GM13976 (cell line): ENCODE results near the gene GRIA2.

Experiments
- DNase-seq: peaks from one replicate; pipeline ENCODE4 v3.0.0; 2012; ENCODE audit warnings: low spot score
- in situ Hi-C: fragments of 300-500 bp; cut with MboI; formaldehyde crosslinking; loops from one replicate; pipeline ENCODE4 v1.12.0; 2022; ENCODE audit warnings: low sequenced_read_pairs, mixed read lengths, inconsistent platforms; ENCODE audit not compliant: unreplicated experiment
- TF ChIP-seq, protein P1 (sequence below): IDR thresholded peaks from 2 replicates; pipeline ENCODE4 v1.5.1; 2012; ENCODE audit warnings: borderline replicate concordance, mild to moderate bottlenecking; ENCODE audit not compliant: insufficient read depth; ENCODE audit errors: extremely low read depth, missing control alignments, control extremely low read depth

Gene GRIA2

DNA sequence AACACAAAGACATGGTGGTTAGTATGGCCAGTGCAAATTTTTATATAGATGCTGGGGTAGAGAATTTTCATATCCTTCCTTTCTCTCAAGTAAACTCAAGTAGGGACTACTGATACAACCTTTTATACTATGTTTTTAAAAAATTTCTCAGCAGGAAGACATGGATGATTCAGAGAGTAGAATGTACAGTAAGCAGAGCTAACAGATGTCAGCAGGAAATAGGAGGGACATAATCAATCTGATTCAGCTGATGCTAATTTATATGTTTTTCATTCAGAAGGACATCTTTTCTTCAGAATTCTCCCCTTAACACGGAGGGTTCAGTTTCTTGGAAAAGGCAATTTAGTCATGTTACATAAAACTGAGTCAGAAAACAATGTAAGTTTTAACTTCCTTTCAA is 95.4 kb downstream of the GRIA2 start:
- in situ Hi-C loops, result no loop called here
- TF ChIP-seq, protein P1, sequence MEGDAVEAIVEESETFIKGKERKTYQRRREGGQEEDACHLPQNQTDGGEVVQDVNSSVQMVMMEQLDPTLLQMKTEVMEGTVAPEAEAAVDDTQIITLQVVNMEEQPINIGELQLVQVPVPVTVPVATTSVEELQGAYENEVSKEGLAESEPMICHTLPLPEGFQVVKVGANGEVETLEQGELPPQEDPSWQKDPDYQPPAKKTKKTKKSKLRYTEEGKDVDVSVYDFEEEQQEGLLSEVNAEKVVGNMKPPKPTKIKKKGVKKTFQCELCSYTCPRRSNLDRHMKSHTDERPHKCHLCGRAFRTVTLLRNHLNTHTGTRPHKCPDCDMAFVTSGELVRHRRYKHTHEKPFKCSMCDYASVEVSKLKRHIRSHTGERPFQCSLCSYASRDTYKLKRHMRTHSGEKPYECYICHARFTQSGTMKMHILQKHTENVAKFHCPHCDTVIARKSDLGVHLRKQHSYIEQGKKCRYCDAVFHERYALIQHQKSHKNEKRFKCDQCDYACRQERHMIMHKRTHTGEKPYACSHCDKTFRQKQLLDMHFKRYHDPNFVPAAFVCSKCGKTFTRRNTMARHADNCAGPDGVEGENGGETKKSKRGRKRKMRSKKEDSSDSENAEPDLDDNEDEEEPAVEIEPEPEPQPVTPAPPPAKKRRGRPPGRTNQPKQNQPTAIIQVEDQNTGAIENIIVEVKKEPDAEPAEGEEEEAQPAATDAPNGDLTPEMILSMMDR, result no peak
- DNase-seq, result no peak

DNA sequence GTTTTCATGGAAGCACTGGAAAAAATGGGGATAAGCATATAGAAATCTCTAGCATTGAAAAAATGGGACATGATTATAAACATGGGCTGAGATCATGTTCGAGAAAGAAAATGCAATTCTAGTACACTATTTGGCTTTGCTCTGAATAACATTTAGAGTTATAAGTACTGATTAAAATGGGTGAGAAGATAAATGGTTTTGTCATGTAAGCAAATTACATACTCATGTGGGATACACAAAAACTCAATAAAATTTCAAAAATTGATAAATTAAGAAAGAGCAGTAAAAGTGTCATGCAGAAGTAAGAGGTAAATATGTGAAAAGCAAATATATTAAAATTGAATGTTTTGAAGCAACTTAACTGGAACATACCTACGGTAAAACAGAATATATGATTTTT is 99.6 kb downstream of the GRIA2 start:
- in situ Hi-C loops, result no loop called here
- no peak for DNase-seq

DNA sequence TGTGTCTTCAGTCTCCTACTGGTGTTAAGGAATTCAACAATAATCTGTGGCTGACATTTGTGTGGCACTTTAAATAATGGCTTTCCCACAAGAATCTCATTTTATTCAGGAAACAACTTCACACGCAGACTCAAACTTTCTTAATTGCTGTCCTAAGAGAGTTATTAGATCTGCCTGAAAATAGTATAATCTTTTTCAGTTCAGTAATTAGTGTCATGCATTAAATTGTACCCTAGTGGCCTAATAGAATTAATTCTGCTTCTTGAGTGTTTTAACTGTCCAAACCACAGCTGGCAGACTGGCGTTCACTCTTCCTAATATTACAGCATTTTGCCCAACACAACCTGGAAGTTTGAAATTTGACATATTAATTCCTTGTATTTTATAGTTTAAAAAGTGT is 107.1 kb downstream of the GRIA2 start:
- in situ Hi-C loops, result no loop called here
- TF ChIP-seq, protein P1, result no peak
- DNase-seq, result no peak

More for the DNA sequence above, 99.6 kb downstream of the GRIA2 start:
- TF ChIP-seq, protein P1, result no peak

DNA sequence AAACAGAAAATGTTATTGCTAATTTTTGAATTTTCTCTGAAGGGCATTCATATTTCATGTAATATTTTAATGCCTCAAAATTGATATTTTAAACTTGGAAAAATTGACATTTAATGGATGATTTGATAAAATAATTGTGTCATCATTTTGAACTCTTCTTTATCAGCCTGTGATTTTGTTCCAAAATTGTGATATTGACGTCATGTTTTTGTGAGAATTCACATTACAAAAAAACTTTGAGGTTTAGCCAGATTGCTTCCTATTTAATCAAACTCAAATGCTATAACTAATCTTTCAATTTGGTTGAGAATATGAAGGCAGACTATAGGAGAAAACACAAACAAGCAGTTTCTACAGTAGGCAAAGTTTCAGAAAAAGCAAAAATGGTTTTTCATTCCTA is 137.4 kb downstream of the GRIA2 start:
- DNase-seq, result no peak
- in situ Hi-C loops, result no loop called here

DNA sequence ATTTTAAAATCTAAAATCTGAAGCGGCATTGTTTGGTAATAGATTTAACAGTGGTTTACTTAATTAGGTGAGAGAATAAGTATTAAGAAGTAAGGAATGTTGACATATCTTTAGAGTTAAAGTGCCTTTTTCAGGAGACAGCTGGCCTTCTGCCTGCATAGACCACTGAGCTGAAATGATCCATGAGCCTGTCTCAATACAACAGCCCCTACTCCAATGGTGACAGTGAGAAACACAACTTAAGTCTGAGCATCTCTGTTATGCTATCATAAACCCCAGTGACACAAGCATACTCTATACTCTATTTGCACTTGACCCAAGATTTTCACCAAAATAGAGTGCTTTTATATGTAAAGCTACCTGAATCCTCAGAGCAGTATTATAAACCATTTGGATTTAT is 137.9 kb downstream of the GRIA2 start:
- in situ Hi-C loops, result no loop called here
- DNase-seq, result no peak
- TF ChIP-seq, protein P1, result no peak

More for the DNA sequence above, 137.4 kb downstream of the GRIA2 start:
- TF ChIP-seq, protein P1, result no peak

DNA sequence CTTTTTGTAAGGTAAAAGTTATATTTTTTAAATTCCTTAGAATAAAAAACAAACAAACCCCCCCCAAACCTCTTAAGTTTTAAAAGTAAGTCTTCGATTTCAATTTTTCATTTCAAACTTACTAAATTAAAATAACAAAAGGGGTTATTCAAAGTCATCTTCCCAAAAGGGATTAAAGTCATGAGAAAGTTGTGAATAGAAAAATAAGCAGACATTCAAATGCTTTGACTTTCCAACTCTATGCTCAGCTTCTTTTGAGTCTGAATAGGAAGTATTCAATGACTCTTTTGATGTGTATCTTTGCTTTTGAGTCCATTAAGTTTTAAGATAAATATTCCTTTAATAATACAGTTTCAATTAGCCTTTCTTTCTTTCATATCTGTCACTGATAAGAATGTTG is 138.3 kb downstream of the GRIA2 start:
- TF ChIP-seq, protein P1, result no peak
- DNase-seq, result no peak
- in situ Hi-C loops, result no loop called here

DNA sequence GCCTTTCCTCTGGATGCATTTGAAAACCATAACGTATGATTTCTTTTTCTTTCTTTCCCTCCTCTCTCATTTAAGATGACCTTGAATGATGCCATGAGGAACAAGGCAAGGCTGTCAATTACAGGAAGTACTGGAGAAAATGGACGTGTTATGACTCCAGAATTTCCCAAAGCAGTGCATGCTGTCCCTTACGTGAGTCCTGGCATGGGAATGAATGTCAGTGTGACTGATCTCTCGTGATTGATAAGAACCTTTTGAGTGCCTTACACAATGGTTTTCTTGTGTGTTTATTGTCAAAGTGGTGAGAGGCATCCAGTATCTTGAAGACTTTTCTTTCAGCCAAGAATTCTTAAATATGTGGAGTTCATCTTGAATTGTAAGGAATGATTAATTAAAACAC is 142.8 kb downstream of the GRIA2 start:
- TF ChIP-seq, protein P1, result no peak
- no peak for DNase-seq
- in situ Hi-C loops, result no loop called here
